Bronchial epithelial cell (primary cell): ENCODE results near the gene MYBPHL. TPM values are rescaled to one million over a fixed set of nuclear protein-coding genes. Genes with fewer than 3 reads are reported as not detected.

Experiments
- DNase-seq: peaks from one replicate; pipeline ENCODE4 v3.0.0-alpha.2; 2010; ENCODE audit warnings: low read depth
- FAIRE-seq: peaks from 2 replicates; lab custom pipeline; 2011; peaks lifted over from hg19 to GRCh38; lab: Jason Lieb, UNC
- H3K27me3 ChIP-seq: 2 replicates; pipeline ENCODE4 v1.5.1; 2011; ENCODE audit warnings: low read length; ENCODE audit not compliant: control insufficient read depth, insufficient read depth
- H3K36me3 ChIP-seq: 2 replicates; pipeline ENCODE4 v1.5.1; 2011; ENCODE audit warnings: low read length; ENCODE audit not compliant: control insufficient read depth, insufficient read depth
- H3K4me3 ChIP-seq: 2 replicates; pipeline ENCODE4 v1.5.1; 2011; ENCODE audit warnings: mild to moderate bottlenecking, low read depth, low read length, control low read depth
- CTCF ChIP-seq: IDR thresholded peaks from 2 replicates; pipeline ENCODE4 v1.5.1; 2011; ENCODE audit warnings: mild to moderate bottlenecking, moderate library complexity, low read length, control low read depth, inconsistent platforms; ENCODE audit not compliant: insufficient read depth, severe bottlenecking
- total RNA-seq: library from RNA; depleted of rRNA; stranded (reverse); fragments of >200 nt; gene quantifications from 2 replicates; pipeline ENCODE4 v1.2.1, GENCODE V29; 2014

Gene MYBPHL
- total RNA-seq, 1 donor from 2014 or later, result 0.26 TPM

GRCh38 chr1:109248797-109249629 lies 57.8 kb downstream of the MYBPHL start, which contains the start of gene CELSR2:
TSS of gene CELSR2 (plus strand) at chr1:109249539. CDS start at chr1:109250080, 541 bp downstream.
- no peak for TF ChIP-seq CTCF

GRCh38 chr1:109248444-109248796 lies 58.4 kb downstream of the MYBPHL start:
- no peak for TF ChIP-seq CTCF
- Histone ChIP-seq H3K4me3 (no peak overlapping the region), H3K27me3 (no peaks in the 10 kb centered on the region), H3K36me3 (peaks cover 11% of the 10 kb centered on the region)
- FAIRE-seq, result no peak
- DNase-seq, result no peak

More at GRCh38 chr1:109248797-109249629, 57.8 kb downstream of the MYBPHL start, which contains the start of gene CELSR2:
- FAIRE-seq (no peak), DNase-seq (no peak)
- H3K4me3 ChIP-seq, result peak within 1 kb of the TSS; percentile 48
- H3K36me3 ChIP-seq, result peaks cover 11% of the 10 kb centered on the region
- H3K27me3 ChIP-seq, result no peaks in the 10 kb centered on the region

GRCh38 chr1:109247401-109248365 lies 59.1 kb downstream of the MYBPHL start:
- TF ChIP-seq CTCF, result no peak
- no peak overlapping the region for H3K4me3 ChIP-seq
- DNase-seq (no peak), FAIRE-seq (no peak)
- no peaks in the 10 kb centered on the region for H3K27me3 ChIP-seq
- H3K36me3 ChIP-seq, result peaks cover 11% of the 10 kb centered on the region

- H3K36me3 ChIP-seq, result peaks cover 2% of the 10 kb centered on the region
- no peak for TF ChIP-seq CTCF
- FAIRE-seq, result no peak
- no peak overlapping the region for H3K4me3 ChIP-seq
- DNase-seq, result no peak
- H3K27me3 ChIP-seq, result no peaks in the 10 kb centered on the region
Measured at GRCh38 chr1:109246141-109246551, 60.7 kb downstream of the MYBPHL start.

- H3K36me3 ChIP-seq, result no peaks in the 10 kb centered on the region
- TF ChIP-seq CTCF, result no peak
- H3K27me3 ChIP-seq, result no peaks in the 10 kb centered on the region
- no peak for DNase-seq
- no peak for FAIRE-seq
- H3K4me3 ChIP-seq, result no peak overlapping the region
Measured at GRCh38 chr1:109243860-109244552, 62.8 kb downstream of the MYBPHL start.
